CD8-positive, alpha-beta memory T cell (primary cell): Measurements from ENCODE around the gene HNF4A. TPM values are rescaled to one million over a fixed set of nuclear protein-coding genes. Genes with fewer than 3 reads are reported as not detected.
"Not testable (repeated sequence)": the region's sequence is repeated elsewhere in the genome, so short reads cannot be mapped to it uniquely, and the experiment has no call there.

ENCODE experiments used
- CTCF ChIA-PET: fragments of 350-600 bp; sonication (Branson Sonifier 250); formaldehyde crosslinking; loops from one replicate; lab custom pipeline; 2021; ENCODE audit warnings: antibody characterized with exemption; lab: Charles Lee
- POLR2A ChIA-PET: fragments of 350-600 bp; sonication (Branson Sonifier 250); formaldehyde crosslinking; loops from one replicate; lab custom pipeline; 2021; ENCODE audit warnings: antibody characterized with exemption; lab: Charles Lee
- DNase-seq, 5 donors: peaks; one replicate each; pipeline versions ENCODE4 v3.0.0 to v3.0.0-alpha.2; 2020 to 2022; ENCODE audit warnings: mixed read lengths in 1 of 5
- H3K27ac ChIP-seq: one replicate; pipeline ENCODE4 v1.7.0; 2013; ENCODE audit warnings: low read depth, mild to moderate bottlenecking, low read length, moderate library complexity
- H3K27me3 ChIP-seq: 2 replicates; pipeline ENCODE4 v1.7.0; 2013; ENCODE audit warnings: low read length, mild to moderate bottlenecking; ENCODE audit not compliant: insufficient read depth, poor library complexity, severe bottlenecking
- H3K36me3 ChIP-seq: 2 replicates; pipeline ENCODE4 v1.7.0; 2013; ENCODE audit warnings: mild to moderate bottlenecking, low read length, moderate library complexity; ENCODE audit not compliant: insufficient read depth
- H3K4me1 ChIP-seq: 2 replicates; pipeline ENCODE4 v1.7.0; 2013; ENCODE audit warnings: mild to moderate bottlenecking, low read length, moderate library complexity; ENCODE audit not compliant: insufficient read depth
- H3K4me3 ChIP-seq: 2 replicates; pipeline ENCODE4 v1.7.0; 2013; ENCODE audit warnings: mild to moderate bottlenecking, low read length
- H3K9me3 ChIP-seq: 2 replicates; pipeline ENCODE4 v1.7.0; 2013; ENCODE audit warnings: mild to moderate bottlenecking, low read length
- H3K27ac Mint-ChIP-seq, 8 donors: one replicate each; pipeline ENCODE4 v1.8.0; 2020 to 2021; ENCODE audit warnings: mixed read lengths in 8 of 8, mild to moderate bottlenecking in 6 of 8, inconsistent platforms in 3 of 8, moderate library complexity in 3 of 8
- H3K27me3 Mint-ChIP-seq, 2 donors: one replicate each; pipeline ENCODE4 v1.8.0; 2020 to 2021; ENCODE audit warnings: mixed read lengths in 2 of 2, mild to moderate bottlenecking in 1 of 2, moderate library complexity in 1 of 2
- H3K36me3 Mint-ChIP-seq, 3 donors: one replicate each; pipeline ENCODE4 v1.8.0; 2020 to 2021; ENCODE audit warnings: mixed read lengths in 3 of 3, inconsistent platforms in 1 of 3, mild to moderate bottlenecking in 1 of 3
- H3K4me1 Mint-ChIP-seq, 3 donors: one replicate each; pipeline ENCODE4 v1.8.0; 2020 to 2021; ENCODE audit warnings: mixed read lengths in 3 of 3, inconsistent platforms in 1 of 3, mild to moderate bottlenecking in 1 of 3
- H3K4me3 Mint-ChIP-seq, 7 donors: one replicate each; pipeline ENCODE4 v1.8.0; 2020 to 2021; ENCODE audit warnings: mixed read lengths in 7 of 7, mild to moderate bottlenecking in 6 of 7, moderate library complexity in 4 of 7, inconsistent platforms in 2 of 7
- H3K9me3 Mint-ChIP-seq, 5 donors: one replicate each; pipeline ENCODE4 v1.8.0; 2020 to 2022; ENCODE audit warnings: mixed read lengths in 5 of 5, mild to moderate bottlenecking in 3 of 5, moderate library complexity in 2 of 5, inconsistent platforms in 1 of 5
- polyA plus RNA-seq: library from polyadenylated mRNA; unstranded; fragments of 300-500 nt; fragmentation: Illumina TruSeq; gene quantifications from one replicate; pipeline ENCODE4 v1.2.3, GENCODE V29; 2021
- total RNA-seq, 2 experiments: library from RNA; stranded (reverse); gene quantifications; one replicate each; pipeline ENCODE4 v1.2.3, GENCODE V29; 2021

Gene HNF4A
- total and polyA plus RNA-seq, 3 experiments from 2014 or later: not detected

DNA sequence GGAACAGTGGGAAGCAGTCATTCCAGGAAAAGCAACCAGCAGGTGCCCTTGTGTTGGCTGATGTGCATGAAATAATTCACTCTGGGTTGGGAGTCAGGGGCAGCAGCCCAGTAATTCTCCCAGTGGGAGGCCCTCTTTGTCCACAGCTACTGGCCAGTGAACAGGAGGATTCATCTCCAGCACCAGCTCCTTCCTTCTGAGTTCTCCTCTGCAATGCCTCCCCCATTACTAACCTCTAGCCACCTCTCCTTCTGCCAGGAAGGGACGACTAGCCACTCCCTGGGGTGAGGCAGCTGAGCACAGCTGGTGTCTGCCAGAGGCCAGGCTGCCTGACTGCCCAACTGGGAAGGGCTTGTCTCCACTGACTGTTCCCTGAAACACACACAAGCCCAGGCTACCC lies 31.2 kb upstream of the HNF4A start:
- Mint-ChIP-seq H3K9me3 (no peaks in the 10 kb centered on the region), H3K27me3 (peaks cover 4 to 15% of the 10 kb centered on the region in 2 donors), H3K4me1 (no peaks in the 10 kb centered on the region), H3K27ac (peak overlapping the region in 1 of 8 donors; percentile 40), H3K36me3 (no peaks in the 10 kb centered on the region), H3K4me3 (peak overlapping the region in 2 of 7 donors; percentile 12 to 17)
- no peak overlapping the region for H3K27ac ChIP-seq
- H3K36me3 ChIP-seq: no peaks in the 10 kb centered on the region
- CTCF ChIA-PET: interaction anchor here (2.4 kb wide), 1 partner anchor 14 kb away, joined by 12 read pairs; the partner anchor contains the start of gene FITM2
- H3K9me3 ChIP-seq: no peaks in the 10 kb centered on the region
- no peaks in the 10 kb centered on the region for H3K27me3 ChIP-seq
- H3K4me3 ChIP-seq: no peak overlapping the region
- POLR2A ChIA-PET: no interaction called here
- no peak for DNase-seq
- no peaks in the 10 kb centered on the region for H3K4me1 ChIP-seq

DNA sequence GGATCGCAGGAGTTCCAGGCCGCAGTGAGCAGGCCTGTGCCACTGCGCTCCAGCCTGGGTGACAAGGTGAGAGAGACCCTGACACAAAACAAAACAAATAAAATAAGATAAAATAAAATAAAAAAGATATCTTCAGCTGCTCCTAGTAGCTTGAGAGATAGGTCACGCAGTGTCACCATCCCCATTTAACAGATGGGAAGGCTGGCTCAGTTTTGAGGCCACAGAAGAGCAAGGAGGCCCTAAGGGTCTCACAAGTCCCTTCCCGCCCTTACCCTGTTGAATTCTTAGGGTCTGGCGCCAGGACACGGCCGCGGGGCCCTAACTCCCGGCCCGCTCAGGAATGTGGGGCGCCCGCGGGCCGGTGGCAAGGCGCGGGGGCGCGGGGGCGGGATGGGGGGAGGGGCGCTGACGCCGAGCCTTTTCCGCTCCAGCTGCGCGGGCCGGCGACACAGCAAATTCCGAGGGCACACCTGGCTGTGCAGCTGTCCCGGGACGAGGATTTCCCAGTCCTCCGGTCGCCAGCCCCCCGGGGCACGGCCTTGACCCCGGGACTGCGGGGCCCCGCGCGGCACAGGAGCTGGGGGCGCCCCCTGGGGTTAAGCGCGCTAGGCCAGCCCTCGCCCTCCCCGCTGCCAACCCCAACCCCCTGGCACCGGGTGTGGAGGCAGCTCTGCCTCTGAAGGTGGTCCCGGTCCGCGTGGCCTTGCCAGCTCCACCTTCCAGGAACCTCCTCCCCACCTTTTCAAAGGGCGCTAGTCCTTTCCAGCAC lies 28.9 kb upstream of the HNF4A start:
- no peaks in the 10 kb centered on the region for H3K4me1 Mint-ChIP-seq
- peak overlapping the region in 4 of 7 donors; percentile 19 to 45 (median 38) for H3K4me3 Mint-ChIP-seq
- CTCF ChIA-PET: interaction anchor here (2.4 kb wide), 1 partner anchor 16 kb away, joined by 12 read pairs; the partner anchor contains the start of gene FITM2

DNA sequence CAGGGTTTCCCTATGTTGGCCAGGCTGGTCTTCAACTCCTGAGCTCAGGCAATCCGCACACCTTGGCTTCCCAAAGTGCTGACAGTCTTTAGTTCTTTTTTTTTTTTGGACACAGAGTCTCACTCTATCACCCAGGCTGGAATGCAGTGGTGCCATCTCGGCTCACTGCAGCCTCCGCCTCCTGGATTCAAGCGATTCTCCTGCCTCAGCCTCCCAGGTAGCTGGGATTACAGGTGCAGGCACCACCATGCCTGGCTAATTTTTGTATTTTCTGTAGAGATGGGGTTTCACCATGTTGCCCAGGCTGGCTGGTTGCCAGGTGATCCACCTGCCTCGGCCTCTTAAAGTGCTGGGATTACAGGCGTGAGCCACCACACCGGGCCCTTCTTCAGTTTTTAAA lies 27.8 kb upstream of the HNF4A start:
- H3K36me3 Mint-ChIP-seq, DNase-seq, H3K27ac ChIP-seq, H3K4me1 ChIP-seq, H3K9me3 ChIP-seq, H3K9me3 Mint-ChIP-seq, H3K4me3 ChIP-seq, H3K36me3 ChIP-seq, H3K4me1 Mint-ChIP-seq, POLR2A ChIA-PET, H3K27me3 ChIP-seq: not testable (repeated sequence)
- CTCF ChIA-PET: interaction anchor here (0.9 to 2.8 kb wide), 2 partner anchors 17 to 114 kb away, joined by 3 to 8 read pairs; partner anchors contain the start of gene FITM2
- Mint-ChIP-seq H3K4me3 (peak overlapping the region in 3 of 7 donors; percentile 21 to 48 (median 32)), H3K27me3 (peaks cover 1 to 27% of the 10 kb centered on the region in 2 donors), H3K27ac (peak overlapping the region in 1 of 8 donors; percentile 49)

More for the DNA sequence above, 28.9 kb upstream of the HNF4A start:
- H3K9me3 Mint-ChIP-seq: no peaks in the 10 kb centered on the region
- POLR2A ChIA-PET: interaction anchor here (0.5 to 0.6 kb wide), 2 partner anchors 26 to 74 kb away, joined by 4 to 7 read pairs; no protein-coding TSS in a partner anchor
- Histone ChIP-seq H3K27me3 (no peaks in the 10 kb centered on the region), H3K4me3 (no peak overlapping the region), H3K9me3 (no peaks in the 10 kb centered on the region), H3K27ac (no peak overlapping the region), H3K4me1 (no peaks in the 10 kb centered on the region), H3K36me3 (no peaks in the 10 kb centered on the region)
- peaks cover 4 to 23% of the 10 kb centered on the region in 2 donors for H3K27me3 Mint-ChIP-seq
- H3K36me3 Mint-ChIP-seq: no peaks in the 10 kb centered on the region
- DNase-seq: peak in 1 of 5 donors; percentile 19
- H3K27ac Mint-ChIP-seq: no peak overlapping the region

DNA sequence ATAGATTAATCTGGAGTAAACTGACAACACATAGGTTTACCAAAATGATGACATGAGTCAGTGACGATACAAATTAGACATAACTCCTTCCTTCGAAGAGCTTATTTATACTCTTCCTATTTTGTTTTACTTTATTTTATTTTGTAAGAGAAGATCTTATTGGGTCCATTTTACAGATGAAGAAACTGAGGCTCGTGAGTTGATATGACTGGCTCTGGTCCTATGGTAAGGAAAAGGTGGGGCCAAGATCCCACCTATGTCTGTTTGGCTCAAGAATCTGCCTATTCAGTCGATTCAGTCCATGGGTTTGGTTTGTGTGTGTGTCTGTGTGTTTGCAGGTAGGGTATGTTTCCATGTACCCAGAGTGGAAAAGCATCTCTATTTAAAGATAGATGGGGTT lies 27.1 kb upstream of the HNF4A start:
- H3K27me3 Mint-ChIP-seq: peaks cover 3 to 29% of the 10 kb centered on the region in 2 donors
- H3K36me3 Mint-ChIP-seq: no peaks in the 10 kb centered on the region
- no peaks in the 10 kb centered on the region for H3K36me3 ChIP-seq
- ChIA-PET POLR2A (no interaction called here), CTCF (interaction anchor here (2.8 kb wide), 1 partner anchor 17 kb away, joined by 8 read pairs; the partner anchor contains the start of gene FITM2)
- no peaks in the 10 kb centered on the region for H3K4me1 ChIP-seq
- no peaks in the 10 kb centered on the region for H3K9me3 Mint-ChIP-seq
- H3K4me1 Mint-ChIP-seq: no peaks in the 10 kb centered on the region
- H3K9me3 ChIP-seq: no peaks in the 10 kb centered on the region
- H3K27ac ChIP-seq: no peak overlapping the region
- no peaks in the 10 kb centered on the region for H3K27me3 ChIP-seq
- no peak for DNase-seq
- no peak overlapping the region for H3K27ac Mint-ChIP-seq
- no peak overlapping the region for H3K4me3 ChIP-seq
- H3K4me3 Mint-ChIP-seq: peak overlapping the region in 1 of 7 donors; percentile 48

DNA sequence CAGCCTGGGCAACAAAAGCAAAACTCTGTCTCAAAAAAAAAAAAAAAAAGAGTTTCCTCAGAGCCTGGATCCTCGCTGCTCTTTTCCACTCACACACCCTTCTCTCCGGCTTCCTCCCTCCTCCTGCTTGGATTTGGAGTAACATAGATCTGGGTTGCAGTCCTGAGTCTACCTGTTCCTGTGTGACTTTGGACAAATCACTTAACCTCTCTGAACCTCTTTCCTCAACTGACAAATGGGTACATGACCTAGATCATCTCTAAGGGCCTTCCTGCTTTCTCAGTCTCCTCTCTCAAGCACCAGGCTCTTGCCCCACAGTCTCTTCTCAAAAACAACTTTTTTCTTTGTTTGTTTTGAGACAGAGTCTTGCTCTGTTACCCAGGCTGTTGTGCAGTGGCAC lies 24.3 kb upstream of the HNF4A start:
- Histone ChIP-seq H3K9me3 (no peaks in the 10 kb centered on the region), H3K4me3 (no peak overlapping the region), H3K27ac (no peak overlapping the region), H3K4me1 (no peaks in the 10 kb centered on the region), H3K27me3 (no peaks in the 10 kb centered on the region), H3K36me3 (no peaks in the 10 kb centered on the region)
- H3K9me3 Mint-ChIP-seq: no peaks in the 10 kb centered on the region
- DNase-seq: no peak
- ChIA-PET CTCF (no interaction called here), POLR2A (no interaction called here)
- no peak overlapping the region for H3K4me3 Mint-ChIP-seq
- H3K27ac Mint-ChIP-seq: no peak overlapping the region
- peaks cover 16 to 38% of the 10 kb centered on the region in 2 donors for H3K27me3 Mint-ChIP-seq
- no peaks in the 10 kb centered on the region for H3K4me1 Mint-ChIP-seq
- H3K36me3 Mint-ChIP-seq: no peaks in the 10 kb centered on the region

DNA sequence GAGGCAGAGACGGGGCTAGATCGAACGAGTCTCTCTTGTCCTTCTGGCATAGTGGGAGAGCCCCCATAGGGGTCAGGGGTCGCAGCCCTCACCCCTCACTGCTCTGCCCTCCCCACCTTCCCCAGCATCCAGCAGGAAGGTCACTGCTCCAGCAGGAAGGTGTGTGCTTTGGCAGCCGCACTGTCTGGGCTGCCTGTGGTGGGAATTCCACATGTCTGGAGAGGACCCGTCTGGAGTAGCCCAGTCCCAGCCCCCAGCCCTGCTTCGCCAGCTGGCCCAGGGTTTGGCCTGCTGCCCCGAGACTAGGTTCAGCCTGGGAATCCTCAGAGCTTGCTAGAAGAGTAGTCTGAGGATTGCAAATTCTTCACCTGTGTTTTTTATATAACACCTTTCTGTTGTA lies 21.2 kb upstream of the HNF4A start:
- DNase-seq: no peak
- Mint-ChIP-seq H3K27ac (no peak overlapping the region), H3K9me3 (no peaks in the 10 kb centered on the region), H3K36me3 (no peaks in the 10 kb centered on the region), H3K4me1 (no peaks in the 10 kb centered on the region), H3K4me3 (no peak overlapping the region), H3K27me3 (peaks cover 21 to 40% of the 10 kb centered on the region in 2 donors)
- H3K4me3 ChIP-seq: no peak overlapping the region
- H3K27me3 ChIP-seq: no peaks in the 10 kb centered on the region
- no peaks in the 10 kb centered on the region for H3K36me3 ChIP-seq
- POLR2A ChIA-PET: no interaction called here
- CTCF ChIA-PET: interaction anchor here (1.9 kb wide), 1 partner anchor 23 kb away, joined by 5 read pairs; the partner anchor contains the start of gene FITM2
- H3K9me3 ChIP-seq: no peaks in the 10 kb centered on the region
- H3K4me1 ChIP-seq: no peaks in the 10 kb centered on the region
- H3K27ac ChIP-seq: no peak overlapping the region

DNA sequence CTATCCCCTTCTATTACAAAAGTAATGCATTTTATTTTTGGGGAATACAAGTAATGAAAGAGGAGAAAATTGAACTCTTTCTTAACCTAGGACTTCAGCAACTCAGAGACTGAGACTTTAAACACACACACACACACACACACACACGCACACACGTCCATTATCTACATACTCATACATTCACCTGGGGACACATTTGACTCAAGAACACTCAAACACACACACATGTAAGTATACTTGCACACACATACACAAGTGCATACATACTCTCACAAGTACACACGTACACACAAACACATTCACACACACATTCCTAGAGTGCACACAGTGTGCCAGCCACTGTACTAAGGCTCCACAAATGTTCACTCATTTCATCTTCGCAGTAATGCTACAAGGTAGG lies 20.8 kb upstream of the HNF4A start:
- no peaks in the 10 kb centered on the region for H3K36me3 Mint-ChIP-seq
- H3K4me1 Mint-ChIP-seq: no peaks in the 10 kb centered on the region
- no peak overlapping the region for H3K4me3 ChIP-seq
- no peaks in the 10 kb centered on the region for H3K36me3 ChIP-seq
- no peak overlapping the region for H3K4me3 Mint-ChIP-seq
- POLR2A ChIA-PET: no interaction called here
- H3K27ac Mint-ChIP-seq: no peak overlapping the region
- CTCF ChIA-PET: no interaction called here
- H3K27ac ChIP-seq: no peak overlapping the region
- no peaks in the 10 kb centered on the region for H3K27me3 ChIP-seq
- H3K4me1 ChIP-seq: no peaks in the 10 kb centered on the region
- H3K9me3 Mint-ChIP-seq: no peaks in the 10 kb centered on the region
- no peak for DNase-seq
- H3K9me3 ChIP-seq: no peaks in the 10 kb centered on the region
- peaks cover 21 to 40% of the 10 kb centered on the region in 2 donors for H3K27me3 Mint-ChIP-seq

DNA sequence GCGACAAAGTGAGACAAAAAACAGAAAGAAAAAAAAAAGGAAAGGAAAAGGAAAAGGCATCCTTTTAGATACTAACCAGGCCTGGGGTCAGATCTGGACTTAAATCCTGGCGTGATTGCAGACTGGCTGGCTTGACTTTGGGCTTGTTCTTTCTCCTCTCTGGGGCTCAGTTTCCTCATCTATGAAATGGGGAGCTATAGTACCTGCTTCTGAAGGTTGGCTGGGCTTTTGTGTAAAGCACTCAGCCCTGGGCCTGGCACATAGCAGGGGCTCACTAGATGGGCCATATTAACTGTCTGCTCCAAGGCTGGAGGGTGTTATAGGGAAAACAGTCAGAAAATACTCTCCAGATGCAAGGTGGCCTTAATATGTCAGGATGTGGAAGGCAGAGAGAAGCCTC lies 19.8 kb upstream of the HNF4A start:
- Histone ChIP-seq H3K4me3 (no peak overlapping the region), H3K9me3 (no peaks in the 10 kb centered on the region), H3K27me3 (no peaks in the 10 kb centered on the region), H3K4me1 (no peaks in the 10 kb centered on the region), H3K36me3 (no peaks in the 10 kb centered on the region), H3K27ac (no peak overlapping the region)
- ChIA-PET CTCF (no interaction called here), POLR2A (no interaction called here)
- Mint-ChIP-seq H3K4me3 (no peak overlapping the region), H3K27ac (no peak overlapping the region), H3K27me3 (peaks cover 21 to 35% of the 10 kb centered on the region in 2 donors), H3K9me3 (no peaks in the 10 kb centered on the region), H3K4me1 (no peaks in the 10 kb centered on the region), H3K36me3 (no peaks in the 10 kb centered on the region)
- no peak for DNase-seq
